ENCODE results near the gene C1orf21.

Gene C1orf21

DNA sequence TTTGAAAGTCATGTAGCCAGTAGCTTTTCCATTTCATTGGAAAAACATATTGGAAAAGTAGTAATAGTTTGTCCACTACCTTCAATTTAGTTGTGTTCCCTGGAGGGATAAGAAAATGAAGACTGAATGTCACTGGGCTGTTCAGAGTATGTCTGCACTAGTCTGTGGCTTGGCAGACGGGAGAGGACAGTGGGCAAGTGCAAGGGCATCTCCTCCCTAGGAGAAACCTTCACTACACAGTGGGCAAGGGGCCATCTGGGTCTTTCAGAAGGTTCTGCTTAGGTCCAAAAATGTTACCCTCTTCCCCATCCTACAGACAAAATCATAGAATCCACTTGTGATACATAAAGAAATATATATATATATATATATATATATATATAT, 118.1 kb downstream of the C1orf21 start:
- TF ChIP-seq, protein P1, sequence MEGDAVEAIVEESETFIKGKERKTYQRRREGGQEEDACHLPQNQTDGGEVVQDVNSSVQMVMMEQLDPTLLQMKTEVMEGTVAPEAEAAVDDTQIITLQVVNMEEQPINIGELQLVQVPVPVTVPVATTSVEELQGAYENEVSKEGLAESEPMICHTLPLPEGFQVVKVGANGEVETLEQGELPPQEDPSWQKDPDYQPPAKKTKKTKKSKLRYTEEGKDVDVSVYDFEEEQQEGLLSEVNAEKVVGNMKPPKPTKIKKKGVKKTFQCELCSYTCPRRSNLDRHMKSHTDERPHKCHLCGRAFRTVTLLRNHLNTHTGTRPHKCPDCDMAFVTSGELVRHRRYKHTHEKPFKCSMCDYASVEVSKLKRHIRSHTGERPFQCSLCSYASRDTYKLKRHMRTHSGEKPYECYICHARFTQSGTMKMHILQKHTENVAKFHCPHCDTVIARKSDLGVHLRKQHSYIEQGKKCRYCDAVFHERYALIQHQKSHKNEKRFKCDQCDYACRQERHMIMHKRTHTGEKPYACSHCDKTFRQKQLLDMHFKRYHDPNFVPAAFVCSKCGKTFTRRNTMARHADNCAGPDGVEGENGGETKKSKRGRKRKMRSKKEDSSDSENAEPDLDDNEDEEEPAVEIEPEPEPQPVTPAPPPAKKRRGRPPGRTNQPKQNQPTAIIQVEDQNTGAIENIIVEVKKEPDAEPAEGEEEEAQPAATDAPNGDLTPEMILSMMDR (IDR thresholded peaks at IDR 0.05; ENCODE audit: insufficient read depth, low read depth, low read length, missing control alignments) = no peak
- no peak for DNase-seq (ENCODE audit: low read depth)
- no peak overlapping the region for H3K4me3 ChIP-seq (ENCODE audit: low read length)

GRCh38 chr1:184506481-184506880, 119.7 kb downstream of the C1orf21 start:
- DNase-seq (ENCODE audit: low read depth) = peak; percentile 31
- TF ChIP-seq, protein P1 (IDR thresholded peaks at IDR 0.05; ENCODE audit: insufficient read depth, low read depth, low read length, missing control alignments) = no peak
- H3K4me3 ChIP-seq (ENCODE audit: low read length) = no peak overlapping the region

GRCh38 chr1:184507165-184507564, 120.3 kb downstream of the C1orf21 start:
- no peak for DNase-seq (ENCODE audit: low read depth)
- H3K4me3 ChIP-seq (ENCODE audit: low read length) = no peak overlapping the region

GRCh38 chr1:184507604-184508280, 120.9 kb downstream of the C1orf21 start:
- DNase-seq (ENCODE audit: low read depth) = no peak
- no peak overlapping the region for H3K4me3 ChIP-seq (ENCODE audit: low read length)
- TF ChIP-seq, protein P1 (IDR thresholded peaks at IDR 0.05; ENCODE audit: insufficient read depth, low read depth, low read length, missing control alignments) = no peak

More at GRCh38 chr1:184507165-184507564, 120.3 kb downstream of the C1orf21 start:
- TF ChIP-seq, protein P1 (IDR thresholded peaks at IDR 0.05; ENCODE audit: insufficient read depth, low read depth, low read length, missing control alignments) = no peak

DNA sequence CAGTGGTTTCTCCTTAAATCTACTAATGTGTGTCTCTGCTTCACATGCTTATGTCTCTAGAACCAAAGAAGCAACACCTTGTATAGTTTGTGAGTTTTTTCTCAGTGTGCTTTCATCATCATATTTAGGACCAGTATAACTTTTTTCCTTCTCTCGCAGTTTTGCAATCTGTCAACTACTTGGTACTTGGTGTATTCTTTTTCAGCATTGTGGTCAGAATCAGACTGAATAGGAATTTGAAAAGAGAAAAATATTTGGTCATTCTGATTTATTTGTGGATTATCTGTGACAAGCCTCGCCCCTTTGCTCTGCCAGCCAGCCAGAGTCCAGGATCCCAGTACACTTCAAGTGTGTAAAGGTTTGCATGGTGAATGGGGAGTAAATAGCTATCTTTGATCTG, 122.3 kb downstream of the C1orf21 start:
- TF ChIP-seq, protein P1 (IDR thresholded peaks at IDR 0.05; ENCODE audit: insufficient read depth, low read depth, low read length, missing control alignments) = no peak
- no peak overlapping the region for H3K4me3 ChIP-seq (ENCODE audit: low read length)
- DNase-seq (ENCODE audit: low read depth) = no peak

- DNase-seq (ENCODE audit: low read depth) = no peak
- TF ChIP-seq, protein P1 (IDR thresholded peaks at IDR 0.05; ENCODE audit: insufficient read depth, low read depth, low read length, missing control alignments) = no peak
- no peak overlapping the region for H3K4me3 ChIP-seq (ENCODE audit: low read length)
Measured at GRCh38 chr1:184510110-184510509, 123.3 kb downstream of the C1orf21 start.

DNA sequence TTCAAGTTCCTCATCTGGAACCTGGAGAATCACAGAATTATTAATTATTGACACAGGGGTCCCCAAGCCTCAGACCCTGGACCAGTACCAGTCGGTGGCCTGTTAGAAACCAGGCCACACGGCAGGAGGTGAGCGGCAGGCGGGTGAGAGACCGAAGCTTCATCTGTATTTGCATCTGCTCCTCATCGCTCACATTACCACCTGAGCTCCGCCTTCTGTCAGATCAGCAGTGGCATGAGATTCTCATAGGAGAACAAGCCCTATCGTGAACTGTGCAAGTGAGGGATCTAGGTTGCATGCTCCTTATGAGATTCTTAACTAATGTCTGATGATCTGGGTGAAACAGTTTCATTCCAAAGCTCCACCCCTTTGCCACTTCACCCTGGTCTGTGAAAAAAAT, 125.9 kb downstream of the C1orf21 start:
- TF ChIP-seq, protein P1 (IDR thresholded peaks at IDR 0.05; ENCODE audit: insufficient read depth, low read depth, low read length, missing control alignments) = no peak
- H3K4me3 ChIP-seq (ENCODE audit: low read length) = no peak overlapping the region
- no peak for DNase-seq (ENCODE audit: low read depth)
